ENCODE results near the gene SPRY4.
"Not testable (repeated sequence)": the region's sequence is repeated elsewhere in the genome, so short reads cannot be mapped to it uniquely, and the experiment has no call there.

Gene SPRY4

DNA sequence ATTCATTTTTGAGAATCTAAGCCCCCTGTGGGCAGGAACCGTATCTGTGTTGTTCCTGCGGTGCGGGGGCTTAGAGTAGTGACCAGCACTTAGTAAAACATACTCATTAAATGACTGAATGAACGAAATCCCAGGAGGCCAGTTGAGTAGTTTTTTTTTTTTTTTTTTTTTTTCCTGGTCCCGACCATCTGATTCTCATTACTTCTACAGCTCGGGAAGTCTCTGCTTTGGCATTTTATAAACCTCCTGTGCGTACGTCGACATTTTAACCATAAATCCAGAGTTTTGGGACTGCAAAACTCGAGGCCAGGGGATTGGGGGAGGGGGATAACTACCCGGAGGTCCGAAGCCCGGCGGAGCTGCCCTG lies 31.5 kb upstream of the SPRY4 start:
- H3K4me3 ChIP-seq (ENCODE audit: low read depth, low read length), result peak overlapping the region; percentile 36
- TF ChIP-seq, protein P1, sequence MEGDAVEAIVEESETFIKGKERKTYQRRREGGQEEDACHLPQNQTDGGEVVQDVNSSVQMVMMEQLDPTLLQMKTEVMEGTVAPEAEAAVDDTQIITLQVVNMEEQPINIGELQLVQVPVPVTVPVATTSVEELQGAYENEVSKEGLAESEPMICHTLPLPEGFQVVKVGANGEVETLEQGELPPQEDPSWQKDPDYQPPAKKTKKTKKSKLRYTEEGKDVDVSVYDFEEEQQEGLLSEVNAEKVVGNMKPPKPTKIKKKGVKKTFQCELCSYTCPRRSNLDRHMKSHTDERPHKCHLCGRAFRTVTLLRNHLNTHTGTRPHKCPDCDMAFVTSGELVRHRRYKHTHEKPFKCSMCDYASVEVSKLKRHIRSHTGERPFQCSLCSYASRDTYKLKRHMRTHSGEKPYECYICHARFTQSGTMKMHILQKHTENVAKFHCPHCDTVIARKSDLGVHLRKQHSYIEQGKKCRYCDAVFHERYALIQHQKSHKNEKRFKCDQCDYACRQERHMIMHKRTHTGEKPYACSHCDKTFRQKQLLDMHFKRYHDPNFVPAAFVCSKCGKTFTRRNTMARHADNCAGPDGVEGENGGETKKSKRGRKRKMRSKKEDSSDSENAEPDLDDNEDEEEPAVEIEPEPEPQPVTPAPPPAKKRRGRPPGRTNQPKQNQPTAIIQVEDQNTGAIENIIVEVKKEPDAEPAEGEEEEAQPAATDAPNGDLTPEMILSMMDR (IDR thresholded peaks at IDR 0.05; ENCODE audit: low read depth, low read length), result no peak
- in situ Hi-C loops (cut with HindIII; ENCODE audit: low sequenced_read_pairs), result no loop called here
- DNase-seq (ENCODE audit: low read depth, low spot score), result peak; percentile 86

- in situ Hi-C loops (cut with HindIII; ENCODE audit: low sequenced_read_pairs), result no loop called here
- H3K4me3 ChIP-seq (ENCODE audit: low read depth, low read length), result no peak overlapping the region
- TF ChIP-seq, protein P1 (IDR thresholded peaks at IDR 0.05; ENCODE audit: low read depth, low read length), result no peak
- DNase-seq (ENCODE audit: low read depth, low spot score), result no peak
Observed at GRCh38 chr5:142353071-142353472, 28.3 kb upstream of the SPRY4 start.

DNA sequence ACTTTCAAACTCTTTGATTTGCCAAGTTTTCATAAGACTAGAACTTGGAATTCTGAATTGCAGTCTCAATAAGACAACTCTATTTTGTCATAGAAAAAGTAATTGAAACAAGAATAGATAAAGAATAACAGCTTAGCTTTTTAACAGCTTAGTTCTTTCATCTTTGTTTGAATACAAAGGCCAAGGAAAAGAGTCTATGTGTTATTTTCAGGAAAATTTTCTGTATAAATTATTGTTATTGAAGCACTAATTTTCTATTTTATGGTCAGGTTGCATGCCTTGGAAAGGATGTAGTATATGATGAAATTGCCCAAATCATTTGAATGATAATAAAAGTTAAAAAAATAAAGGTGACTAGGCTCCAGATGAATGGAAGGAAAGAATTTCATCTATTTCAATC lies 25.2 kb upstream of the SPRY4 start:
- no peak for DNase-seq (ENCODE audit: low read depth, low spot score)
- H3K4me3 ChIP-seq (ENCODE audit: low read depth, low read length), result no peak overlapping the region
- in situ Hi-C loops (cut with HindIII; ENCODE audit: low sequenced_read_pairs), result no loop called here
- TF ChIP-seq, protein P1 (IDR thresholded peaks at IDR 0.05; ENCODE audit: low read depth, low read length), result no peak

DNA sequence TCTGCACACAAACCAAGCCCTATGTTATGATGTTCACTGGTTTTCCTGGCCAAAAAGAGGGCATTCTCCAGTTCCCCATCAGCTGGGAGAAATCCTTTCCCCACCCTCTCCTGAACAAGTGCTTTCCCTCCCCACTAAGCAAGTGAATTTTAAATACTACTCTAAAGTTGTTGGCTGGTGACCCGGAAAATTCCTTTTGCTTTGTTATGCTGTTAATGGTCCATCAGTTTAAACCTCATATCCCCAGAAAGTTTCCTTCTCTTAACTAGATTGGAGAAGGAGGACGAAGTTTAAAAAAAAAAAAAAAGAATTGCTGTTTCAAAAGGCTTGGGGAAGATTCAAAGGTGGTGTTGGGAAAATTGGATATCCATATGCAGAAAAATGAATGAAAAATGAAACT lies 21.9 kb upstream of the SPRY4 start:
- no peak overlapping the region for H3K4me3 ChIP-seq (ENCODE audit: low read depth, low read length)
- no peak for DNase-seq (ENCODE audit: low read depth, low spot score)
- in situ Hi-C loops (cut with HindIII; ENCODE audit: low sequenced_read_pairs), result no loop called here
- TF ChIP-seq, protein P1 (IDR thresholded peaks at IDR 0.05; ENCODE audit: low read depth, low read length), result no peak

DNA sequence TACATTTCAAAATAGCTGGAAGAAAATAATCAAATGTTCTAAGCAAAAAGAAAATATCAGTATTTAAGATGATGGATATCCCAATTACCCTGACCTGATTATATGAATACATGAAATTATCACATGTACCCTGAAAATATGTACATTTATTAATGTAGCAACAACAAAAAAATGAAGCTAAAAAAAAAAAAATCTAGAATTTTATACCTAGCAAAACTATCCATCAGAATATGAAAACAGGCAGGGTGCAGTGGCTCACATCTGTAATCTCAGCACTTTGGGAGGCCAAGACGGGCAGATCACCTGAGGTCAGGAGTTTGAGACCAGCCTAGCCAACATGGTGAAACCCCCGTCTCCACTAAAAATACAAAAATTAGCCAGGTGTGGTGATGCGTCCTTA lies 20.1 kb upstream of the SPRY4 start:
- in situ Hi-C loops (cut with HindIII; ENCODE audit: low sequenced_read_pairs); DNase-seq (ENCODE audit: low read depth, low spot score): not testable (repeated sequence)

GRCh38 chr5:142343531-142343930 lies 18.7 kb upstream of the SPRY4 start:
- in situ Hi-C loops (cut with HindIII; ENCODE audit: low sequenced_read_pairs), result no loop called here
- H3K4me3 ChIP-seq (ENCODE audit: low read depth, low read length), result no peak overlapping the region
- TF ChIP-seq, protein P1 (IDR thresholded peaks at IDR 0.05; ENCODE audit: low read depth, low read length), result no peak
- no peak for DNase-seq (ENCODE audit: low read depth, low spot score)

More for the DNA sequence above, 20.1 kb upstream of the SPRY4 start:
- not testable (repeated sequence) for H3K4me3 ChIP-seq (ENCODE audit: low read depth, low read length)

GRCh38 chr5:142342128-142342981 lies 17.5 kb upstream of the SPRY4 start:
- no peak overlapping the region for H3K4me3 ChIP-seq (ENCODE audit: low read depth, low read length)
- DNase-seq (ENCODE audit: low read depth, low spot score), result peak; percentile 49
- in situ Hi-C loops (cut with HindIII; ENCODE audit: low sequenced_read_pairs), result no loop called here
- TF ChIP-seq, protein P1 (IDR thresholded peaks at IDR 0.05; ENCODE audit: low read depth, low read length), result no peak
